GM10248 (cell line): ENCODE results near the gene TPSAB1.
"Not testable (repeated sequence)": the region's sequence is repeated elsewhere in the genome, so short reads cannot be mapped to it uniquely, and the experiment has no call there.

Experiments used
- CTCF ChIA-PET: fragments of 300-600 bp; sonication (Branson Sonifier 250); formaldehyde crosslinking; extraction: SDS; loops from one replicate; lab custom pipeline; 2021; ENCODE audit warnings: antibody characterized with exemption; lab: Yijun Ruan, JAX
- POLR2A ChIA-PET: fragments of 350-650 bp; sonication (Branson Sonifier 250); formaldehyde crosslinking; extraction: SDS; loops from one replicate; lab custom pipeline; 2020; ENCODE audit warnings: antibody characterized with exemption; lab: Yijun Ruan, JAX
- DNase-seq: peaks from one replicate; pipeline ENCODE4 v3.0.0; 2012; ENCODE audit errors: extremely low spot score
- TF ChIP-seq, protein P1 (sequence below): IDR thresholded peaks from 2 replicates; pipeline ENCODE4 v1.5.1; 2012; ENCODE audit warnings: mild to moderate bottlenecking, low read depth; ENCODE audit errors: extremely low read depth, missing control alignments, control extremely low read depth

The TPSAB1 gene

GRCh38 chr16:1255276-1256122, 15.0 kb downstream of the TPSAB1 start, which contains the start of gene TPSD1:
TPSD1 (plus strand) TSS chr16:1256069; CDS start chr16:1256281, 212 bp downstream.
- CTCF ChIA-PET, POLR2A ChIA-PET, DNase-seq: not testable (repeated sequence)

DNA sequence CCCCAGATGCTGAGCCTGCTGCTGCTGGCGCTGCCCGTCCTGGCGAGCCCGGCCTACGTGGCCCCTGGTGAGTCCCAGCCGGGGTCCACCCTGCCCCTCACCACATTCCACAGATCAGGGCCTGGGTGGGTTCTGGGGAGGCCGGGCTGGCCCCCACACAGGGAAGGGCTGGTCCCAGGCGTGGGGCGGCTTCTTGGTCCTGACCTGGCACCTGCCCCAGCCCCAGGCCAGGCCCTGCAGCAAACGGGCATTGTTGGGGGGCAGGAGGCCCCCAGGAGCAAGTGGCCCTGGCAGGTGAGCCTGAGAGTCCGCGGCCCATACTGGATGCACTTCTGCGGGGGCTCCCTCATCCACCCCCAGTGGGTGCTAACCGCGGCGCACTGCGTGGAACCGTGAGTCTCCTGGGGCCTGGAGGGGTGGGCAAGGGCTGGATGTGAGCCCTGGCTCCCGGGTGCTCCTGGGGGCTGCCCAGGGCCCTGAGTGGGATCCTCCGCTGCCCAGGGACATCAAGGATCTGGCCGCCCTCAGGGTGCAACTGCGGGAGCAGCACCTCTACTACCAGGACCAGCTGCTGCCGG, 15.9 kb downstream of the TPSAB1 start:
- DNase-seq, POLR2A ChIA-PET, CTCF ChIA-PET: not testable (repeated sequence)

DNA sequence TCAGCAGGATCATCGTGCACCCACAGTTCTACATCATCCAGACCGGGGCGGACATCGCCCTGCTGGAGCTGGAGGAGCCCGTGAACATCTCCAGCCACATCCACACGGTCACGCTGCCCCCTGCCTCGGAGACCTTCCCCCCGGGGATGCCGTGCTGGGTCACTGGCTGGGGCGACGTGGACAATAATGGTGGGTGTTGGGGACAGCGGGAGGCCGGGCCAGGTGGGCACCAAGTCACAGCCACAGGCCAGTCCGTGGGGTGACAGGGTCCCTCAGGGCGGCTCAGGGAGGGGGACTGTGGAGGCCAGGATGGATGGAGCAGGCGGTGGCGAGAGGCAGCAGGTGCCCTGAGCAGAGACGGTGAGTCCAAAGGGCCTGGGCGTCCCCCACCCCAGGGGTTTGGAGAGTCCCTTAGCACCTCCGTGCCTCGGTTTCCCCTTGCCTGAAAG, 16.4 kb downstream of the TPSAB1 start:
- DNase-seq, result no peak
- ChIA-PET CTCF (no interaction called here), POLR2A (no interaction called here)
- TF ChIP-seq, protein P1, sequence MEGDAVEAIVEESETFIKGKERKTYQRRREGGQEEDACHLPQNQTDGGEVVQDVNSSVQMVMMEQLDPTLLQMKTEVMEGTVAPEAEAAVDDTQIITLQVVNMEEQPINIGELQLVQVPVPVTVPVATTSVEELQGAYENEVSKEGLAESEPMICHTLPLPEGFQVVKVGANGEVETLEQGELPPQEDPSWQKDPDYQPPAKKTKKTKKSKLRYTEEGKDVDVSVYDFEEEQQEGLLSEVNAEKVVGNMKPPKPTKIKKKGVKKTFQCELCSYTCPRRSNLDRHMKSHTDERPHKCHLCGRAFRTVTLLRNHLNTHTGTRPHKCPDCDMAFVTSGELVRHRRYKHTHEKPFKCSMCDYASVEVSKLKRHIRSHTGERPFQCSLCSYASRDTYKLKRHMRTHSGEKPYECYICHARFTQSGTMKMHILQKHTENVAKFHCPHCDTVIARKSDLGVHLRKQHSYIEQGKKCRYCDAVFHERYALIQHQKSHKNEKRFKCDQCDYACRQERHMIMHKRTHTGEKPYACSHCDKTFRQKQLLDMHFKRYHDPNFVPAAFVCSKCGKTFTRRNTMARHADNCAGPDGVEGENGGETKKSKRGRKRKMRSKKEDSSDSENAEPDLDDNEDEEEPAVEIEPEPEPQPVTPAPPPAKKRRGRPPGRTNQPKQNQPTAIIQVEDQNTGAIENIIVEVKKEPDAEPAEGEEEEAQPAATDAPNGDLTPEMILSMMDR, result no peak

GRCh38 chr16:1257561-1258224, 17.2 kb downstream of the TPSAB1 start:
- CTCF ChIA-PET, result no interaction called here
- POLR2A ChIA-PET, result no interaction called here
- TF ChIP-seq, protein P1, result no peak
- no peak for DNase-seq

GRCh38 chr16:1258225-1258600, 17.7 kb downstream of the TPSAB1 start:
- POLR2A ChIA-PET, result no interaction called here
- DNase-seq, result no peak
- TF ChIP-seq, protein P1, result no peak
- CTCF ChIA-PET, result no interaction called here

DNA sequence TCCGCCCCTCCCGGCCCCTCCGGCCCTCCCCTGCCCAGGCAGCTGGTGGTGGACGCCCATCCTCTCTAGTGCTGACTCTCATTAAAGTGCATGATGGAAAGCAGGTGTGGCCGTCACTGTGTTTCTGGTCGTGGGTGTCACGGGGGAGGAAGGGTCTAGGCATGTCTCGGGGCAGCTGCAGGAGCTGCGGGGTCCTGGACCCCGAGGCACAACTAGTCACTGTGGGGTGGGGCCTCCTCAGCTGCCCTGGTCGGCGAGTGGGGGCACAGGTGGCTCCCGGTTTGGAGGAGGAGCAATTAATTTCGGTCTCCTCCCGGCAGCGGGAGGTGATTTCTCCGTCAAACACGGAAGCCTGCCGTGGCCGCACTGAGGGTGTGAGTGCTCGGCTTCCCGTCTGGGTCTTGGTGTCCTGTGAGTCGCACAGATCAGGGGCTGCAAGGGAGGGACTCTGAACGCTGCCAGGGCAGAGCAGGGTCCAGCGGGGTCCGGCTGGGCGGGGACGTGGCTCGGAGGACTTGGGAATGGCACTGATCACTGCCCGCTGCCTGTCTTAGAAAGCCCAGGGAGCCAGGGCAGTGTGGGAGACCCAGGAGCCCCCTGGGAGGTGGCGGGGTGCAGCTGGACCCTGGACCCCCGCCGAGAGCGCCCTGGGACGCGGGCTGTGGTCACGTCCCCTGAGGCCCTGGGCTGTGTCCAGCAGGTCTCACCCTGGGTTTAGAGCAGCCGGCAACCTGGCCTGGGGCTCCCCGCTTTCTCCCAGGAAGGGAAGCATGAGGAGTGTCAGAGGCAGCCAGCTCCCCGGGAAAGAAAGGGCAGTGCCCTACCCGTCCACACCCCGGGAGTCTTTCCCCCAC, 18.6 kb downstream of the TPSAB1 start:
- ChIA-PET CTCF (no interaction called here), POLR2A (no interaction called here)
- TF ChIP-seq, protein P1, result no peak
- DNase-seq, result no peak

GRCh38 chr16:1259760-1260068, 19.2 kb downstream of the TPSAB1 start:
- POLR2A ChIA-PET, result no interaction called here

More at GRCh38 chr16:1259760-1260068, 19.2 kb downstream of the TPSAB1 start:
- no peak for DNase-seq
- TF ChIP-seq, protein P1, result no peak
- CTCF ChIA-PET, result no interaction called here
